Measurements from ENCODE around the gene EXOC6B.

DNA sequence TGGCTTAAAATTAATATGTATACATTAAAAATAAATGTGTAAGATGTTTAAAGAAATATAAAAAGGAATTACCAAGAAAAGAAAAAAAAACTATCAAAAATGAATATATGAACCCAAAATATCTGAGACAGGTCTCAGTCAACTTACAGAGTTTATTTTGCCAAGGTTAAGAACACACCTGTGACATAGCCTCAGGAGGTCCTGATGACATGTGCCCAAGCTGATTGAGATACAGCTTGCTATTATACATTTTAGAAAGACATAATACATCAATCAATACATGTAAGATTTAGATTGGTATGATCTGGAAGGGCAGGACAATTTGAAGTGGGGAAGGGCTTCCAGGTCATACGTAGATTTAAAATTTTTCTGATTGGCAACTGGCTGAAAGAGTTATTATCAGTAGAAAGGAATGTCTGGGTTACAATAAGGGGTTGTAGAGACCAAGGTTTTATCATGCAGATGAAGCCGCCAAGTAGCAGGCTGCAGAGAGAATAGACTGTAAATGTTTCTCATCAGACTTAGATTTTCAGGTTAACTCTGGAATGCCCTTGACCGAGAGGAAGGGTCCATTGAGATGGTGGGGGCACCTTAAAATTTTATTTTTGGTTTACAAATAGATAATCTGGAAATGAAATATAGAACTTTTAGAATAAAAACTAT is 74.7 kb downstream of the EXOC6B start:
- TF ChIP-seq, protein P1, sequence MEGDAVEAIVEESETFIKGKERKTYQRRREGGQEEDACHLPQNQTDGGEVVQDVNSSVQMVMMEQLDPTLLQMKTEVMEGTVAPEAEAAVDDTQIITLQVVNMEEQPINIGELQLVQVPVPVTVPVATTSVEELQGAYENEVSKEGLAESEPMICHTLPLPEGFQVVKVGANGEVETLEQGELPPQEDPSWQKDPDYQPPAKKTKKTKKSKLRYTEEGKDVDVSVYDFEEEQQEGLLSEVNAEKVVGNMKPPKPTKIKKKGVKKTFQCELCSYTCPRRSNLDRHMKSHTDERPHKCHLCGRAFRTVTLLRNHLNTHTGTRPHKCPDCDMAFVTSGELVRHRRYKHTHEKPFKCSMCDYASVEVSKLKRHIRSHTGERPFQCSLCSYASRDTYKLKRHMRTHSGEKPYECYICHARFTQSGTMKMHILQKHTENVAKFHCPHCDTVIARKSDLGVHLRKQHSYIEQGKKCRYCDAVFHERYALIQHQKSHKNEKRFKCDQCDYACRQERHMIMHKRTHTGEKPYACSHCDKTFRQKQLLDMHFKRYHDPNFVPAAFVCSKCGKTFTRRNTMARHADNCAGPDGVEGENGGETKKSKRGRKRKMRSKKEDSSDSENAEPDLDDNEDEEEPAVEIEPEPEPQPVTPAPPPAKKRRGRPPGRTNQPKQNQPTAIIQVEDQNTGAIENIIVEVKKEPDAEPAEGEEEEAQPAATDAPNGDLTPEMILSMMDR (IDR thresholded peaks at IDR 0.05) = no peak
- TF ChIP-seq POLR2A (IDR thresholded peaks at IDR 0.05) = no peak
